Right lobe of liver (tissue), 6 donors: ENCODE data around the gene EEF1AKMT1. TPM values are rescaled to one million over a fixed set of nuclear protein-coding genes. Genes with fewer than 3 reads are reported as not detected.

ENCODE experiments used
- ATAC-seq, 4 donors: fragments of 200-7000 bp; cut with Tn5 transposase; one replicate each; pipeline ENCODE4 v1.9.1; 2020; ENCODE audit warnings: mild to moderate bottlenecking in 4 of 4, moderate library complexity in 4 of 4
- DNase-seq, 3 donors: peaks; one replicate each; pipeline ENCODE4 v3.0.0-alpha.2; 2020
- H3K27ac ChIP-seq, 3 donors: fragments of 200-600 bp; one replicate each; pipeline ENCODE4 v1.8.0; 2022
- H3K27me3 ChIP-seq, 2 donors: fragments of 200-600 bp; one replicate each; pipeline ENCODE4 v1.8.0; 2022
- H3K36me3 ChIP-seq, 4 donors: fragments of 200-600 bp; sonication (generic) in 1 of 4; one replicate each; pipeline versions ENCODE4 v1.5.1 to v1.8.0; 2017 to 2022; ENCODE audit warnings: control low read depth in 1 of 4
- H3K4me1 ChIP-seq, 4 donors: fragments of 200-600 bp; sonication (generic) in 1 of 4; one replicate each; pipeline versions ENCODE4 v1.5.1 to v1.8.0; 2017 to 2022; ENCODE audit warnings: control low read depth in 1 of 4
- H3K4me3 ChIP-seq, 3 donors: fragments of 200-600 bp; one replicate each; pipeline ENCODE4 v1.8.0; 2022
- H3K9me3 ChIP-seq, 4 donors: fragments of 200-600 bp; sonication (generic) in 1 of 4; one replicate each; pipeline versions ENCODE4 v1.5.1 to v1.8.0; 2017 to 2022; ENCODE audit warnings: control low read depth in 1 of 4
- CTCF ChIP-seq, 4 donors: fragments of 200-600 bp in 3 of 4; fragments of 450-650 bp in 1 of 4; IDR thresholded peaks; one replicate each; pipeline versions ENCODE4 v1.5.1 to v1.8.0; 2016 to 2022; ENCODE audit warnings: antibody characterized with exemption in 4 of 4, mild to moderate bottlenecking in 2 of 4
- POLR2A ChIP-seq: fragments of 450-650 bp; IDR thresholded peaks from one replicate; pipeline ENCODE4 v1.6.1; 2017; ENCODE audit warnings: antibody characterized with exemption, mild to moderate bottlenecking
- whole genome bisulfite sequencing: methylation state at CpG from one replicate; pipeline ENCODE4 v1.1.6; 2018; ENCODE audit warnings: low coverage, low lambda C conversion rate; ENCODE audit not compliant: insufficient coverage; ENCODE audit errors: missing lambda C conversion rate; 5-methylcytosine and 5-hydroxymethylcytosine counted together
- intact Hi-C, 2 donors: fragments of 100-400 bp; cut with DNase I; formaldehyde crosslinking; loops; one replicate each; pipeline versions ENCODE4 v1.11.2 to v1.14.1; 2022
- total RNA-seq, 6 experiments: library from RNA; depleted of rRNA in 2 of 6; stranded (reverse); fragments of >200 nt in 2 of 6; fragmentation: NEBNext Ultra II Directional in 3 of 6; extraction: Animal tissue kit (Norgen Biotek cat#: 25700) in 3 of 6; gene quantifications; one replicate each; pipeline versions ENCODE4 v1.1.0 to v1.2.4, GENCODE V29; 2016 to 2023
- donor health status: DM: no; HTN: yes; CAD: no.
- donor health status: DM: no; HTN: no; CAD: no.
- donor health status: DM: no; HTN: no; CAD: no.
- donor health status: DM: no; HTN: yes; CAD: no.
- donor health status: DM: no; HTN: yes; CAD: no.

The EEF1AKMT1 gene
- total RNA-seq, 6 experiments from 2014 or later, result 5.5 to 10.3 (median 6.3) TPM

GRCh38 chr13:20727856-20728255, 45.9 kb downstream of the EEF1AKMT1 start:
- H3K9me3 ChIP-seq, result no peaks in the 10 kb centered on the region
- ATAC-seq, result no peak
- TF ChIP-seq CTCF (IDR thresholded peaks at IDR 0.05) (no peak), POLR2A (no peak)
- H3K27ac ChIP-seq, result no peak overlapping the region
- 0% methylated on average over 1 of the region's 6 CpGs for WGBS
- no peak overlapping the region for H3K4me3 ChIP-seq
- no peaks in the 10 kb centered on the region for H3K36me3 ChIP-seq
- H3K27me3 ChIP-seq, result no peaks in the 10 kb centered on the region
- intact Hi-C loops, result no loop called here
- DNase-seq, result no peak
- H3K4me1 ChIP-seq, result peaks cover 0 to 6% (median 0%) of the 10 kb centered on the region in 4 donors

DNA sequence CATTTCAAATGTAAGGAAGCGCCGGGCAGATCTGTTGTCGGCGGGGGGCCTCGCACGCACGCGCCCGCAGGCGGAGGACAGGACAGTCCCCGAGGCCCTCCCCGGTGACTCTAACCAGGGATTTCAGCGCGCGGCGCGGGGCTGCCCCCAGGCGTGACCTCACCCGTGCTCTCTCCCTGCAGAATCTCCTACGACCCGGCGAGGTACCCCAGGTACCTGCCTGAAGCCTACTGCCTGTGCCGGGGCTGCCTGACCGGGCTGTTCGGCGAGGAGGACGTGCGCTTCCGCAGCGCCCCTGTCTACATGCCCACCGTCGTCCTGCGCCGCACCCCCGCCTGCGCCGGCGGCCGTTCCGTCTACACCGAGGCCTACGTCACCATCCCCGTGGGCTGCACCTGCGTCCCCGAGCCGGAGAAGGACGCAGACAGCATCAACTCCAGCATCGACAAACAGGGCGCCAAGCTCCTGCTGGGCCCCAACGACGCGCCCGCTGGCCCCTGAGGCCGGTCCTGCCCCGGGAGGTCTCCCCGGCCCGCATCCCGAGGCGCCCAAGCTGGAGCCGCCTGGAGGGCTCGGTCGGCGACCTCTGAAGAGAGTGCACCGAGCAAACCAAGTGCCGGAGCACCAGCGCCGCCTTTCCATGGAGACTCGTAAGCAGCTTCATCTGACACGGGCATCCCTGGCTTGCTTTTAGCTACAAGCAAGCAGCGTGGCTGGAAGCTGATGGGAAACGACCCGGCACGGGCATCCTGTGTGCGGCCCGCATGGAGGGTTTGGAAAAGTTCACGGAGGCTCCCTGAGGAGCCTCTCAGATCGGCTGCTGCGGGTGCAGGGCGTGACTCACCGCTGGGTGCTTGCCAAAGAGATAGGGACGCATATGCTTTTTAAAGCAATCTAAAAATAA, 52.1 kb downstream of the EEF1AKMT1 start:
- 8% methylated on average over 11 of the region's 81 CpGs for WGBS
- no peaks in the 10 kb centered on the region for H3K9me3 ChIP-seq
- DNase-seq, result peak in 1 of 3 donors; percentile 49

DNA sequence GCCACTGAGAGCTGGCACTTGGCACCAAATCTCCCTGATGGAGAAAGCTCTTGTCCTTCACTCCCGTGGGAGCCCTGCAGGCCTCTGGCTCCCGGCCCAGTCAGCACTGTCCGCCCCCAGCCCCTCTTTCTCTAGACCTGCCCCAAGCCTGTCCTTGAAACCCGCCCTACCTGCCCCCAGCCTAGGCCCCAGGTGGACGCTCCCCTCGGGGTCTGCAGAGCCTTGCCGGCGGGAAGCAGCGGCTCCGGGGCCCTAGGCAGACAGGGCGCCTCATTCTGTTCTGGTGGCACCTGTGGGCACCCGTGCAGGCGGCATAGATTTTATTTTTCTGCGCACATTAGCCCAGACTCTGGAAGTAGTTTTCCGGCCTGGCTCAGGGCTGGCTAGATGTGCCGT, 52.7 kb downstream of the EEF1AKMT1 start:
- no CpG with 5 or more reads among the region's 16 CpGs for WGBS
- Histone ChIP-seq H3K36me3 (no peaks in the 10 kb centered on the region), H3K27me3 (peaks cover 0 to 12% of the 10 kb centered on the region in 2 donors), H3K27ac (no peak overlapping the region), H3K4me1 (peaks cover 0 to 9% (median 4%) of the 10 kb centered on the region in 4 donors), H3K4me3 (no peak overlapping the region), H3K9me3 (no peaks in the 10 kb centered on the region)
- no peak for DNase-seq
- ATAC-seq, result no peak
- intact Hi-C loops, result no loop called here
- TF ChIP-seq CTCF (IDR thresholded peaks at IDR 0.05) (no peak), POLR2A (no peak)

More for the DNA sequence above, 52.1 kb downstream of the EEF1AKMT1 start:
- H3K36me3 ChIP-seq, result no peaks in the 10 kb centered on the region
- no peak overlapping the region for H3K27ac ChIP-seq
- peak overlapping the region in 2 of 3 donors; percentile 24 to 30 for H3K4me3 ChIP-seq
- intact Hi-C loops, result no loop called here
- peak; percentile 49 to 61 (median 52) for ATAC-seq
- peaks cover 0 to 12% of the 10 kb centered on the region in 2 donors for H3K27me3 ChIP-seq
- peaks cover 0 to 15% (median 4%) of the 10 kb centered on the region in 4 donors for H3K4me1 ChIP-seq
- TF ChIP-seq CTCF (IDR thresholded peaks at IDR 0.05) (no peak), POLR2A (no peak)

- 75% methylated on average over 2 of the region's 11 CpGs for WGBS
- no peak for ATAC-seq
- DNase-seq, result no peak
- Histone ChIP-seq H3K4me3 (no peak overlapping the region), H3K27ac (no peak overlapping the region), H3K27me3 (peaks cover 0 to 12% of the 10 kb centered on the region in 2 donors), H3K4me1 (peaks cover 0 to 9% (median 4%) of the 10 kb centered on the region in 4 donors), H3K9me3 (no peaks in the 10 kb centered on the region), H3K36me3 (no peaks in the 10 kb centered on the region)
- TF ChIP-seq POLR2A (no peak), CTCF (IDR thresholded peaks at IDR 0.05) (no peak)
- intact Hi-C loops, result no loop called here
Measured at GRCh38 chr13:20720499-20720898, 53.3 kb downstream of the EEF1AKMT1 start.
